ENCODE measurements around the gene AGBL4. TPM values are rescaled to one million over a fixed set of nuclear protein-coding genes. Genes with fewer than 3 reads are reported as not detected.

The AGBL4 gene
- total RNA-seq, 4 donors from 2014 or later: 0.44 to 1.5 (median 1.2) TPM; not detected in 1

- no peak for TF ChIP-seq CTCF (IDR thresholded peaks at IDR 0.05)
- H3K27me3 ChIP-seq: no peaks in the 10 kb centered on the region
- H3K4me1 ChIP-seq: no peaks in the 10 kb centered on the region
- no peak overlapping the region for H3K4me3 ChIP-seq
- no peak overlapping the region for H3K27ac ChIP-seq
- H3K36me3 ChIP-seq: no peaks in the 10 kb centered on the region
- DNase-seq (ENCODE audit: low spot score in 2 of 2): no peak
- WGBS, 2 donors: 56 to 64% methylated on average over 1 of the region's 1 CpG
- H3K9me3 ChIP-seq: no peaks in the 10 kb centered on the region
Measured at GRCh38 chr1:48906729-48907128, 1117.0 kb downstream of the AGBL4 start.

DNA sequence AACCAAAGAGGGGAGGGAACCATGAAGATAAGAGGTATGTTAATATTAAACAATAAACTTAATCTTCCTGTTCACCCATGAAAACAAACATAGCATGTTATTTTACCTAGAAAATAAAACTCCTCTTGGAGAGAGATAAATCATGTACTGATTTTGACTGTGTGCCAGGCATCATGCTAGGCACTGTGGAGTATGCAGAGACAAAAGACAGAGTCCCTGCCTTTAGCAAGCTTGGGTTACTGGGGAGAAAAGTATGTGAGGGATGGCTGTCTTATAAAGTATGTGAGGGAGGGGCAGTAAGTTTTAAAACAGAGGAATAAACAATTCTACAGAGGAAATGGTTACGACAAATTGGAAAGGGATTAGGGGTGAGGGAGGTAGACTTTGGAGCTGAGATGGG lies 1117.6 kb downstream of the AGBL4 start:
- Histone ChIP-seq H3K27me3 (no peaks in the 10 kb centered on the region), H3K27ac (no peak overlapping the region), H3K4me3 (no peak overlapping the region), H3K36me3 (no peaks in the 10 kb centered on the region), H3K9me3 (no peaks in the 10 kb centered on the region), H3K4me1 (no peaks in the 10 kb centered on the region)
- 69 to 72% methylated on average over 1 of the region's 1 CpG for WGBS, 2 donors
- DNase-seq (ENCODE audit: low spot score in 2 of 2): no peak
- TF ChIP-seq EP300 (IDR thresholded peaks at IDR 0.05) (no peak), POLR2A (IDR thresholded peaks at IDR 0.05) (no peak), CTCF (IDR thresholded peaks at IDR 0.05) (no peak)

DNA sequence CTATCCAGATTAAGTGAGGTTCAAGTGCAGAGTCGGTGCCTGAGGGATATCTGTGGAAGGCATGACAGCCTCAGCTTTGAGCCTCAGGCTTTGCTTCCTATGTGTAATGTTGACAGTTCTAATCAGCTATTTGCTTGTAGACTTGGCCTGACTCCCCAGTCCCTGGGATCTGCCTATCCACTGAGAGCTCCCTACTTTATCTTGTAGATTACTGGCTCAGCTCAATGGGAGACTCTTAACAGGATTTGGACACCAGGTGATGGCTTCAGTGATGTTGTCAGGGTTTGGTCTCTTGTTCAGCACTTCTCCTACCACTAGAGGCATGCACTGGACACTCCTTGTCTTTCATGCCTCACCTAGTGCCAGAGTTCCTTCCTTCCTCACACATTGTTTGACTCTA lies 1120.5 kb downstream of the AGBL4 start:
- 76 to 81% methylated on average over 1 of the region's 1 CpG for WGBS, 2 donors
- no peaks in the 10 kb centered on the region for H3K27me3 ChIP-seq
- H3K4me1 ChIP-seq: no peaks in the 10 kb centered on the region
- H3K4me3 ChIP-seq: no peak overlapping the region
- no peak for DNase-seq (ENCODE audit: low spot score in 2 of 2)
- no peak overlapping the region for H3K27ac ChIP-seq
- no peaks in the 10 kb centered on the region for H3K9me3 ChIP-seq
- no peak for TF ChIP-seq CTCF (IDR thresholded peaks at IDR 0.05)
- no peak for TF ChIP-seq EP300 (IDR thresholded peaks at IDR 0.05)
- no peak for TF ChIP-seq POLR2A (IDR thresholded peaks at IDR 0.05)
- H3K36me3 ChIP-seq: no peaks in the 10 kb centered on the region

- no peak overlapping the region for H3K27ac ChIP-seq
- H3K4me3 ChIP-seq: no peak overlapping the region
- no peak for TF ChIP-seq EP300 (IDR thresholded peaks at IDR 0.05)
- no peak for TF ChIP-seq CTCF (IDR thresholded peaks at IDR 0.05)
- no peak for TF ChIP-seq POLR2A (IDR thresholded peaks at IDR 0.05)
- WGBS, 2 donors: 74 to 91% methylated on average over 30 to 32 of the region's 32 CpGs
- no peaks in the 10 kb centered on the region for H3K36me3 ChIP-seq
- no peaks in the 10 kb centered on the region for H3K27me3 ChIP-seq
- no peak for DNase-seq (ENCODE audit: low spot score in 2 of 2)
- no peaks in the 10 kb centered on the region for H3K4me1 ChIP-seq
- no peaks in the 10 kb centered on the region for H3K9me3 ChIP-seq
Measured at GRCh38 chr1:48898894-48899293, 1124.9 kb downstream of the AGBL4 start.

DNA sequence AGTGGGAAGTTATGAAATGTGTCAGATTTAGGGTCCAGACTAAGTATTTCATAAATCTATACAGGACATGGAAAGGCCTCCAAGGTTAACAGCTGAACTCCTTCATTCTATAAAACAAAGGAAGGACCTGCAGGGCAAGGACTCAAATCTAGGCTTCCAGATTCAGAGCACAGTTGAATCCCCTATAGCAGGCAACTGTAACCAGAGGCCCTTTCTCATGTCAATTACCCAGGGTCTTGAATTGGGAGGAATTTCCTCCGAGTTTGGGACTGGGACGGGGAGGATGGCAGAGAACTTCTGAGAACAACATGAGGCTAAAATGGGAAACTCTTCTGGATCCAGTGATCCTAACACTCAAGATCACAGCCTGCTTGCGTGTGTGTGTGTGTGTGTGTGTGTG lies 1134.1 kb downstream of the AGBL4 start:
- DNase-seq (ENCODE audit: low spot score in 2 of 2): no peak
- Histone ChIP-seq H3K9me3 (peaks cover 0 to 4% (median 0%) of the 10 kb centered on the region in 4 donors), H3K27ac (no peak overlapping the region), H3K4me3 (no peak overlapping the region), H3K36me3 (no peaks in the 10 kb centered on the region), H3K4me1 (no peaks in the 10 kb centered on the region), H3K27me3 (no peaks in the 10 kb centered on the region)
- TF ChIP-seq POLR2A (IDR thresholded peaks at IDR 0.05) (no peak), EP300 (IDR thresholded peaks at IDR 0.05) (no peak), CTCF (IDR thresholded peaks at IDR 0.05) (no peak)
- 53 to 69% methylated on average over 3 of the region's 3 CpGs for WGBS, 2 donors
